Measurements from ENCODE around the gene TSC2.

GRCh38 chr16:2043667-2044451 lies 3.9 kb upstream of the TSC2 start:
- no peak for TF ChIP-seq POLR2A (IDR thresholded peaks at IDR 0.05; ENCODE audit: low read depth, low read length)
- TF ChIP-seq POLR2AphosphoS5 (IDR thresholded peaks at IDR 0.05; ENCODE audit: low read depth, low read length): no peak
- TF ChIP-seq TAF1 (IDR thresholded peaks at IDR 0.05; ENCODE audit: low read depth, low read length): no peak
- TF ChIP-seq SPI1 (IDR thresholded peaks at IDR 0.05; ENCODE audit: low read depth, low read length): no peak
